GM21723 (cell line): ENCODE measurements around the gene SPEM1.
A peak's percentile ranks its signal among the peaks of the same experiment; 100 is the strongest.

Experiments
- ATAC-seq: cut with Tn5 transposase; IDR thresholded peaks from one replicate; pipeline ENCODE4 v1.9.1; 2021; ENCODE audit warnings: mild to moderate bottlenecking, moderate library complexity; ENCODE audit not compliant: unreplicated experiment

SPEM1 gene, protein sequence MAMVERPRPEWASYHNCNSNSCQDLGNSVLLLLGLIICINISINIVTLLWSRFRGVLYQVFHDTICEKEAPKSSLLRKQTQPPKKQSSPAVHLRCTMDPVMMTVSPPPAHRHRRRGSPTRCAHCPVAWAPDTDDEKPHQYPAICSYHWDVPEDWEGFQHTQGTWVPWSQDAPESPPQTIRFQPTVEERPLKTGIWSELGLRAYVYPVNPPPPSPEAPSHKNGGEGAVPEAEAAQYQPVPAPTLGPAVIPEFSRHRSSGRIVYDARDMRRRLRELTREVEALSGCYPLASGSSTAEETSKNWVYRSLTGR

DNA sequence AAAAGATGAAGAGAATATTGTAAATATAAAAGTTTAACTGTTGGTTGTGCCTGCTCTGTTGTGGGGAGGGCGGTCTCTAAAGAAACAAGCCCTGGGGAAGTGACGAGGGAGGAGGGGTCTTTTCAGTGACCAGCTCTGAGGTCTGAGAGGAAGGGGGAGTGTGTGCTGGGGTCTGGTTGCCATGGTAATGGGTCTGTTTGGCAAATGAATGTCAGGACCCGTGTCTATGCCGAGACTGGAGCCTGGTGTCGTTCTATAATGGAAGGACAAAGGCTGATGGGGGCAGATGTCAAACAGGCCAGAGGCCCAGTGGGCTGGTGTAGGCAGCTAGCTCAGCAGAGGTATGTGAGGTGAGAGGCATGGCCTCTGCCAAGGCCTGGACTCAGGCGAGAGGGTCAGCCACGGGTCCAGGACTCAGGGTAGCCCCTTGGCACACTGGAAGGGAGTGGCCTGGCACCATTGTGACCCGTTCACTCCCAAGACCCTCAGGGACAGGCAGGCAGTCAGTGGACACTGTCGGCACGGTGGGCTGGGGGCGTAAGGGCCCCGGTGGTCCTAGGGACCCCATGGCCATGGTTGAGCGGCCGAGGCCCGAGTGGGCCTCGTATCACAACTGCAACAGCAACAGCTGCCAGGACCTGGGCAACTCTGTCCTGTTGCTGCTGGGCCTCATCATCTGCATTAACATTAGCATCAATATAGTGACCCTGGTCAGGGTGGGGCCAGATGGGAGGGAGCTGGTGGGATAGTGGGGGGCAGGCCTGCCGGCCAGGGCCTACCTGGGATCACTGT lies at the start of gene SPEM1:
Gene SPEM1 (plus strand): TSS at position 506 of the 792 bp plus-strand sequence. CDS start 61 bp downstream, at position 567.
- no peak for ATAC-seq

DNA sequence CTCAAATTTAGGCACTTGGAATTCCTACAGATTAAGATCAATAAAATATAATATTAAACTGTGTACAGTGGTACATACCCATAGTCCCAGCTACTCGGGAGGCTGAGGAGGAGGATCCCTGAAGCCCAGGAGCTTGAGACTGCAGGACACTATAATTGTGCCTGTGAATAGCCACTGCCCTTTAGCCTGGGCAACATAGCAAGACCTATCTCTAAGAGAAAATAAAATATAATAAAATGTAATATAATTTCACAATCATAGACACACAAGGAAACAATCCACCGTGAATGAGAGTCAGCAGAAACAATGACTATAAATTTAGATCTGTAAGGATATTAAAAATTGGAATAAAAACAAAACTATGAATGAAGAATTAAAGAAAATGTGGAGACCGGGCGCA lies 49.3 kb upstream of the SPEM1 start:
- ATAC-seq, result no peak

DNA sequence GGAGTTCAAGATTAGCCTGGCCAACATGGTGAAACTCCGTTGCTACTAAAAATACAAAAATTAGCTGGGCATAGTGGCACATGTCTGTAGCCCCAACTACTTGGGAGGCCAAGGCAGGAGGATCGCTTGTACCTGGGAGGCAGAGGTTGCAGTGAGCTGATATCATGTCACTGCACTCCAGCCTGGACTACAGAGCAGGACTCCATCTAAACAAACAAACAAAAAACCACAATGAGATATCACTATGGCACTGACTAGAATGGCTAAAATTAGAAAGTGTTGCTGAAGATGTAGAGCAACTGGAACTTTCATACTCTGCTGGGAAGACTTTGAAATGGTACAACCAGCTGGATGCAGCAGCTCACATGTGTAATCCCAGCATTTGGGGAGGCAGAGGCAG lies 45.8 kb upstream of the SPEM1 start:
- no peak for ATAC-seq

DNA sequence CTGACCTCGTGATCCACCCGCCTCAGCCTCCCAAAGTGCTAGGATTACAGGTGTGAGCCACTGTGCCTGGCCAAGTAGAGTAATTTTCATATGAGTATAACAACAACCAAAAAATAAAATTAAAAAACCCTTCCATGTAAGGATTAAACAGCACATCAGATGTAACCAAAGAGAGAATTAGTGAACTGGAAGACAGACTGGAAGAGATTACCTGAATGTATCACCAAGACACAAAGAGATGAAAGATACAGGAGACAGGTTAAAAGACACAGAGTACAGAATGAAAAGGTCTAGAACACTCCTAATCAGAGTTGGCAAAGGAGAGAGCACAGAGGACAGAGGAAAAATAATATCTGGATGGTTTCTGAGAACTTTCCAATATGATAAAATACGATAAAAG lies 41.0 kb upstream of the SPEM1 start:
- ATAC-seq, result no peak

DNA sequence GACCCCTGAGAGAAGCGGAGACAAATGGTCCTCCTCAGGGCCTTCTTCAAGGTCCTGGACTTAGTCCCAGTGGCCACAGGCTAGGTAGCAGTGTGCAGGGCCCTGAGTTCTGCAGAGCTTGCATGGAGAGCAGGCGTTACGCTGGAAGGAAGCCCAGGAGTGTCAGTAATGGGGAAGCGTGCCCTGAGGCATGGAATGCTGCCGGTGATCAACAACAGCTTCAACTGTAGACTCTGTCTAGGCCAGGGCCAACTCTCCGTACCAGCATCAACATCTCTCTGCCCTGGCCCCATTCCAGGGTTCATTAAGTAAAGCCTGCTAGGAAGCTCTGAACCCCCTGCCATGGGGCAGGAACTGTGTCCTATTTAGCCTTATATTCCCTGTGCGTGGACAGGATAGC lies 39.8 kb upstream of the SPEM1 start:
- ATAC-seq, result no peak

DNA sequence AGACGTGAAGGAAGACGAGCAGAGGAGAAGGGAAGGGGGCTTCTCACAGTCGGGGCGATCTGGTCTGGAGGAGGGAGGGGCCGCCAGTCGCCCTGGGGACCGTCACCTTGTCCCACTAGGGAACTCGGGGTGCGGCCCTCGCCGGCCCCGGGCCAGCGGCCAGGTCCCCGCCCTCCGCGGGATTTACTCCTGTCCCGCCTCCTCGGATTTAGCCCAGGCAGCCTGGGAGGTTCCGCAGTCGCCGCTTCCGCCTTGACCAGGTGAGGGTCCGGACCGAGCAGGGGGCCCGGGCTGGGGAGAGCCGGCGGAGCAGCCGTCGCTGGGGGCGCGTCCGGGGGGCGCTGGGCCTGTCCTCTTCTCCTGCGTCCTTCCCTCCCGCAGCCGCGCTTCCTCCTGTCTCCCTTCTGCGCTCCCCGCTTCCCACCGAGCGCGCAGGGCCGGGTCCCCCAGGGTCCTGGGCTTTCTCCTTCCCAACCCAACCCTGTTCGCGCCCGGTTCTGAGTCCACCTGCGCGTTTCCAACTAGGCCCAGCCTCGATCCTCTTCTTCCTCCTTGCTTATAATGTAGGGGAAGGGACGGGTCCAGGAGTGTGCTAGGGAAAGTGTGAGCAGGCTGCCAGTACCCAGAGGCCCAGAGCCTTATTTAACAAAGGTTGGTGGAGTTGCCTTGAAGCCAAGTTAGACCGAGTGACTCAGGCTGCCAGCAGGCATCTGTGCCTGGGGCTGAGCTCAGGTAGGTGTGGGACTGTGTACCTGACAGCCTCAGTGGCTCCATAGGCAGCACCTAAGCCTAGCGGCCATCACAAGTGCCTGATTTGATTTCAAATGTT lies 39.1 kb upstream of the SPEM1 start, which contains the start of gene TNK1:
Gene TNK1 (plus strand): TSS at position 235 of the 829 bp plus-strand sequence. CDS start 1,838 bp downstream, outside the sequence.
- ATAC-seq, result no peak

DNA sequence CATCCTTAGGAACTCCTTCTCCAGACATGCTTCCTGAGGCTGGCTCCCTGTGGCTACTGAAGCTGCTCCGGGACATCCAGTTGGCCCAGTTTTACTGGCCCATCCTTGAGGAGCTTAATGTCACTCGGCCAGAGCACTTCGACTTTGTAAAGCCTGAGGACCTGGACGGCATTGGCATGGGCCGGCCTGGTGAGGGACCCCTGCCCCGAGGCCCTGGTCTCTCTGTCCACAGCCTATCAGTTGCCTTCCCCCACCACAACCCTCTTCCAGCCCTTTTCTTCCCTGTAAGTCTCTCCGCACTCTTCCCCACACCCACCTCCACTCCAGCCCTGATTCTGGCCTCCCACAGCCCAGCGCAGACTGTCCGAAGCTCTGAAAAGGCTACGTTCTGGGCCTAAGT lies 37.2 kb upstream of the SPEM1 start:
- no peak for ATAC-seq

DNA sequence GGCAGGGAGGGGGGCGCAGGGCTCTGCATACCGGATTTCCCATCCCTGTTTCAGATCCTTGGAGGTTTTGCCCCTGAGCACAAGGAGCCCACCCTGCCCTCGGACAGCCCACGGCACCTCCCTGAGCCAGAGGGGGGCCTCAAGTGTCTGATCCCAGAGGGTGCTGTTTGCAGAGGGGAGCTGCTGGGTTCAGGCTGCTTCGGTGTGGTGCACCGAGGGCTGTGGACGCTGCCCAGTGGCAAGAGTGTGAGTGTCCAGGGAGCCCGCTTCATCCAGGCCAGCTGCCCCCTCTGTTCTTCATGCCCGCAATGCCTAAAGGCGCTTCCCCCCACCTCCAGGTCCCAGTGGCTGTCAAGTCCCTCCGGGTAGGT lies 36.8 kb upstream of the SPEM1 start:
- no peak for ATAC-seq

DNA sequence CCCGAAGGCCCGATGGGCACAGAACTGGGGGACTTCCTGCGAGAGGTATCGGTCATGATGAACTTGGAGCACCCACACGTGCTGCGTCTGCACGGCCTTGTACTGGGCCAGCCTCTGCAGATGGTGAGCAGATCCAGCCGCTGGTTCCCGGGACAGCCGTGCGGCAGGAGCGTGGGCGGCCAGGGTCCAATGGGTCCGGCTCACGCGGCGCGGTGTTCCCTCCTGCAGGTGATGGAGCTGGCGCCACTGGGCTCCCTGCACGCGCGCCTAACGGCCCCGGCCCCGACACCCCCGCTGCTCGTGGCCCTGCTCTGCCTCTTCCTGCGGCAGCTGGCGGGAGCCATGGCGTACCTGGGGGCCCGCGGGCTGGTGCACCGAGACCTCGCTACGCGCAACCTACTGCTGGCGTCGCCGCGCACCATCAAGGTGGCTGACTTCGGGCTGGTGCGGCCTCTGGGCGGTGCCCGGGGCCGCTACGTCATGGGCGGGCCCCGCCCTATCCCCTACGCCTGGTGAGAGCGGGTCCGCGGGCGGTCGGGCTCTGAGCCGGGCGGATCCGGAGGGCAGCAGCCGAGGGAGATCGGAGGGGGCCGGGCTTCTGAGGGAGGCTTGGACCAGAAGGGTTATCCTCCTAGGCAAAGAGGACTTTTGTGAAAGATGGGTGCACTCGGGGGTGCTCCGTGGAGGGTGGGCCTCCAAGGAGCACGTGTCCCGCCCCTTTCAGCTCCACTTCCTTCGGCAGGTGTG lies 36.2 kb upstream of the SPEM1 start:
- peak; percentile 63 for ATAC-seq

DNA sequence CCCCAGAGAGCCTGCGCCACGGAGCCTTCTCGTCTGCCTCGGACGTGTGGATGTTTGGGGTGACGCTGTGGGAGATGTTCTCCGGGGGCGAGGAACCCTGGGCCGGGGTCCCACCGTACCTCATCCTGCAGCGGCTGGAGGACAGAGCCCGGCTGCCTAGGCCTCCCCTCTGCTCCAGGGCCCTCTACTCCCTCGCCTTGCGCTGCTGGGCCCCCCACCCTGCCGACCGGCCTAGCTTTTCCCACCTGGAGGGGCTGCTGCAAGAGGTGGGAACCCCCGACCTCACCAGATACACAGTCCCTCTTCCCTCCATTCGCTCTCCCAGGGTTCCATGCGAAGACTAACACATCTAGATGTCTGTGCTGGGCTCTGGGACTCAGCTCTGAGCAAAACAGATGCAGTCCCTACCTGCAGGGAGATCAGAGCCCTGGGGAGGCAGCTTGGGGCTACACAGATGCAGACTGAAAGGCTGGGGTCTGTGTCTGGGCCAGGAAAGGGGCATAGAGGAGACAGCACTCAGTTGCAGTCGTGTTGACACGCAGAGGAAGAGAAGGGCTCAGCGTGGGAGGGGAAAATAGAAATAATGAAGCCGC lies 35.5 kb upstream of the SPEM1 start:
- no peak for ATAC-seq

DNA sequence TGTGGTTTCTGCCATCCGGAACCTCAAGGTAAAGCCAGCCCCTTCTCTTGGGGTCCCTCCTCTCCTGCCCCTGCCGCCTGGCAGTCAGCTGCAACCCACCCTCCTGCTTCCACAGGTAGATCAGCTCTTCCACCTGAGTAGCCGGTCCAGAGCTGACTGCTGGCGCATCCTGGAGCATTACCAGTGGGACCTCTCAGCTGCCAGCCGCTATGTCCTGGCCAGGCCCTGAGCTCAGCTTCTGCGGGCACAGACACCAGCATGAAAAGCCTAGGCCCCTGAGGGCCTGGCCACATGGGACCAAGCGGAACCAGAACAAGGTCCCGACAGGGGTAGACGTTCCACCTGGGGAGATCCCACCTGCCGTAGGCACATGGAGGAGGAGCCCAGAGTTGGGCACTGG lies 31.3 kb upstream of the SPEM1 start:
- no peak for ATAC-seq

DNA sequence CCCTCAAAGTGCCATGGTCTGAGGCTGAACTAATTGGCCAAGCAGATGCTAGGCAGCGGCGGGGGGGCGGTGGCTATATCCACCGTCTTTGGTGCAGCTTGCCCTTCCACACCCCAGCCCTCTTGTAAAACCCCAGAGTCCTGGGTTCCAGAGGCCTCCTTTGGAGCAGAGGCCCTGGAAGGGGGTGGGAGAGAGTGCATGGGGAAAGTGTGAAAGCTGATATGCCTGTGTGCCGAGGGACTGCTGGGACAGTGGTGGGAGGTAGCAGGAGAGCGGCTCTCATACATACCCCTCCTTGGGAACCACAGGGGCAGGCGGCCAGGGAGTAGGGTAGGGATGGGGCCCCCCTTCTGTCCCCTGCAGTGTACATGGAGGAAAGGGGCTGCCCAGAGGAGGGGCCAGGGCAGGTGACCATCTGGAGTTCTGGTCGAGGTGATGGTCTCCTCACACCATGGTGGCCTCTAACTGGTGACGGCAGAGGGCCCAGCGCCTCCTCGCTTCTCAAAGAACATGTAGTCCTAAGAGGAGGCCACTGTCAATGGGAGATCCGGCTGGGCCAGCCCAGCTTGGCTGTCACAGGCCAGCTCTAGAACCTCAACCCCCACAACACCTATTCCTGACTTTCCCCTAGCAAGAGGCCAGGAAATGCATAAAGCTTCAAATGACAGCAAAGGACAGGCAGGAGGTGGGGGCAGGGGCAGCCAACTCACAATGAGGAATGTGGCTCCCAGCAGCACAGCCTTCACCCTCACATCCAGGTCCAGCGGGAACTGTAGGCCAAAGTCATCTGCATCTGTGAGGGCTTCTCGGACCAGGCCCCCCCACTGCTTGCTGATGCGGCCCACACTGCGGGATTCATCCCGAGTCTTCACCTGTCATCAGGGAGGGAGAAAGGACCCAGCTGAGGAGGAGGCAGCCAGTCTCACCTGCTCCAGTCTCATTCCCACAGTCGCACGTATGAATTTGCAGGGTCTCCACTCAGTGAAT lies 29.9 kb upstream of the SPEM1 start:
- ATAC-seq, result no peak

DNA sequence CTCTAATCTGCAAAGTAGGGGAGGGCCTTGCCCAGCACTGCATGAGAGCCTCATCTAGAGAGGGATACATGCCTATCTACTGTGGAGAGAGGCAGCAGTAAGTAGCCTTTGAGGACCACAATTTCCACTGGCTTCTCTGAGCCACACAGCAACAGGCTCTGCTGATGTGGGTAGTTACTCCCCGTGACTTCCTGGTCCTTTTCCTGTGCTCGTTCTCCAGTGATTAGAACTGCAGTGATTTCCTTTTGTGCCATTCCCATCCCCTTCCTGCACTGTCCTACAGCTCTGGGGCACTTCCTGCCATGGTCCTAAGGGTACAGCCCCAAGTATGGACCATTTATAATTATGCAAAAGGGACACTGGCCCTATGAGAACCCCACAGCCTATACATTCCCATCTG lies 28.8 kb upstream of the SPEM1 start:
- no peak for ATAC-seq

DNA sequence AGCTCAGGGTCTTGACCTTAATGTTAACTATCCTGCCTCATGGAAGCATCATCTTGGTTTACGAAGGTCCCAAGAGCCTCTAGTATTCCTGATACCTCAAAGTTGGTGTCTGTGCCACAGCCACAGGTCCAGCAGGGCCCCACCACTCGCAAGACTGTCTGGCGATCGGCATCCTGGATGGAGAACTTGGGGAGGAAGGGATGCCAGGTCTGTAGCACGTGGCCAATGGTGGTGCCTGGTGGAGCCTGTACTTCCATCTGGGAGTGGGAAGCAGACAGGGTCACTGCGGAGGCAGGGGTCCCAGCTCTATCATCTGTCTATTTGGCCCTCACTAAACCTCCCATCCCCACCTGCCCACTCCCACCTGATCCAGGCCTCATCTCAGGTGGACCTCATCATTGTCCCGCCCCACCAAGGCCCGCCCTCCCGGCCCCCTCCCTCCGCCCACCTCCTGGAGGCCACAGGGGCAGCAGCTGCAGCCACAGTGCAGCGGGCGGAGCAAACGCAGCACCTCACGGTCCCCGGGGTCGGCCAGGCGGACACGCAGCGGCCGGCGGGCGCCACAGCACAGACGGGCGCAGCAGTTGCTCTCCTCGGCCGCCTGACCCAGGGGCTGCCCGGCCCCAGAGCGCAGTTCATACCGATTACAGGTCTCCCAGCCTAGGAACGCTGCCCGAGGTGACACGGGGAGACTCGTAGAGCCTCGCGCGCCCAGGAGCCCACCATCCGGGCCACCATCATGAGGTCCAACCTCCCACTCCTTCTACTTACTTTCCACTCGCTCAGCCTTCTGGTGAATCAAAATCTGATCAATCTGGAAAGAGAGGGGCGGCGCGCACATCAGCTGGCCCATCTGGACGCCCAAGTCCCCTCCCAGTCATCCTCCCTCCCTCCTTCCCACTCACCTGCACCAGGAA lies 27.2 kb upstream of the SPEM1 start:
- ATAC-seq, result no peak

DNA sequence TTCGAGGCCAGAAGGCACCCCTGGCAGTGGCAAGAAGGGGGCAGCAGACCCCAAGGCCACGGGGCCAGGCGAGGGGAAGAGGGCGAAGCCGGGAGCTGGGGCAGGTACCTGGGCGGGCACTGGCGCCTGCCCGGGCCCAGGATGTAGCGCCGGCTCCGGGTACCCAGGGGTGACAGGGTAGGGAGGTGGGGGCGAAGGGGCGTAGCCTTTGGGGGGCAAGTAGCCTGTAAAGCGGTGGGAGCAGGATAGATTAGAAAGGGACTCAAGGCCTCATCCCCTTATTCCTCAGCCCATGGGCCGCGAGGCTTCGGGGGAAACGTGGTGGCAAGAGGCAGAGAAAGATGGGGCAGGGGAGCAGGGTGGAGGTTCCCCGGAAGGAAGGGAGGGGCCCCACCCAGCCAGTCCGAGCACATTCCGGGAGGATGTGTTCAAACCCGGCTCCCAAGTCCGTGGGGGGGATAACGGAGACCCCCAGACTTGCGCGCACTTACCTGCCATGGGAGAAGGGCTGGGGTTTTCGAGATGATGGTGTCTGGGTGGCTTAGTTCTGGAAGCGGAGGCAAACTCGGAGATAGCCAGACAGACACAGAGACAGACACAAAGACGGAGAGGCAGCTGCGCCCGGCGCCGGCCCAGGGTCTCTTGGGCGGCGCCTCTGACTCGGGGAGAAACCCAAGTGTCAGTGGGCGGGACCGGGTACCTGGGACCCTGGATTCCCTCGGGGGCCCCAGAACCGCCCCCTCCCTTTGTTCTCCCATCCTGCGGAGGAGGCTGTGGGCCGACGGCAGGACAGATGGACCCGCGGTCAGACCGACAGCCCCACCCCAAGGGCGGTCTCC lies 26.3 kb upstream of the SPEM1 start:
- ATAC-seq, result peak; percentile 51

DNA sequence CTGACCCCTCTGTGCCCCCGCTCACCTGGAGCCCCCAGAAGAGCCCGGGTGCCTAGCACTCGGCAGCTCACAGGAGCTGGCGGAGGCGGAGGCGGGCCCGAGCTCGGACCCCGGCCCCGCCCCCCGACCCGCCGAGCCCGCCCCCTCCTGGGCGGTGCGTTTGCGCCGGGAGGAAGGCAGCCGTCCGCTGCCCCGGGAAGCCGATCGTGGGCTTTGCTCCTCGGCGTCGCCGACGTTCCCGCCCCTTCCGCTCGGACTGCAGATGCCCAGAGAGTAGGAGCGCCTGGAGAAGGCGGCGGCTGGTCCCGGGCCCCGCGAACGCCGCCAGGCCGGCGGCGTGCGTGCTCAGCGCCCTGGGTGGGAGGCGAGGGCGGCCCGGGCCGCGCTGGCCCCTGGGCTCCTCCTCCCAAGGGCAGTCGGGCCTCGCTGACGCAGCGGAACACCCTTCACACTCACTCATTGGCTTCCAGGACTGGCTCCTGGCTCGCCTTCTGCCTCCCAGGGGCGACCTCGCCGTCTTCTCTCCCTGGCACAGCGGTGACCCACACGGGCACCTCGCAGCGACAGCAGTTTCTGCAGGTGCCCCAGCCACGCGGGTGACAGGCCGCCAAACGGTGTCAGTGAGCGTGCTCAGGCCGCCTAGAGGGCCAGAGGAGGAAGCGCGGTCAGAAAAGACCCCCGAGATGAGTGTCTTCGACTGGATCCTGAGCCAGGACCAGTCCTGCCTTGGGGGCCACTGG lies 25.5 kb upstream of the SPEM1 start, which contains the start of gene PLSCR3:
Gene PLSCR3 (minus strand): TSS at position 74 of the 740 bp plus-strand sequence. CDS start 415 bp downstream, outside the sequence.
- peak; percentile 76 for ATAC-seq
